Epithelial cell of esophagus (primary cell): ENCODE results near the gene CADM4.
A peak's percentile ranks its signal among the peaks of the same experiment; 100 is the strongest.

ENCODE experiments used
- DNase-seq: peaks from one replicate; pipeline ENCODE4 v3.0.0; 2010; ENCODE audit warnings: low read depth
- H3K4me3 ChIP-seq: 2 replicates; pipeline ENCODE4 v1.5.1; 2011; ENCODE audit warnings: mild to moderate bottlenecking, low read length, control low read depth
- TF ChIP-seq, protein P1 (sequence below): IDR thresholded peaks from 2 replicates; pipeline ENCODE4 v1.5.1; 2011; ENCODE audit warnings: low read depth, mild to moderate bottlenecking, low read length, control low read depth, inconsistent platforms; ENCODE audit not compliant: insufficient read depth; ENCODE audit errors: missing control alignments

CADM4 gene

DNA sequence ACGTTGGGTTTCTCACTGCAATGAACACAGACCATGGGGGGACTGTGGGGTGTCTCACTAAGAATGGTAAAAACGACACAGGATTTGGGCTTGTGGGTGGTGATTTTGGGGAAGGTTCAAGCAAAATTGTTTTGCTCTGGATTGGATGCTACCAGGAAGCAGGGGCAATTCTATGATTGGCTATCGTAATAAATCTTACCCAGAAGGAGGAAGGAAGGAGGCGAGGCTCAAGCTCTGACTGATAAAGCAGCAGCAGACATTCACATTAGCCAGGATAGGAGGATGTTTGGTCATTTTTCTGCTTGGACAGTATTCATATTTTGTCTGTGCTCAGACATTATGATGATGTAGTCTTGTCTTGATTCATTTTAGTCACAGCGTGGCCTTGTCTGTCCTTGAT, 41.8 kb downstream of the CADM4 start:
- DNase-seq = no peak
- TF ChIP-seq, protein P1, sequence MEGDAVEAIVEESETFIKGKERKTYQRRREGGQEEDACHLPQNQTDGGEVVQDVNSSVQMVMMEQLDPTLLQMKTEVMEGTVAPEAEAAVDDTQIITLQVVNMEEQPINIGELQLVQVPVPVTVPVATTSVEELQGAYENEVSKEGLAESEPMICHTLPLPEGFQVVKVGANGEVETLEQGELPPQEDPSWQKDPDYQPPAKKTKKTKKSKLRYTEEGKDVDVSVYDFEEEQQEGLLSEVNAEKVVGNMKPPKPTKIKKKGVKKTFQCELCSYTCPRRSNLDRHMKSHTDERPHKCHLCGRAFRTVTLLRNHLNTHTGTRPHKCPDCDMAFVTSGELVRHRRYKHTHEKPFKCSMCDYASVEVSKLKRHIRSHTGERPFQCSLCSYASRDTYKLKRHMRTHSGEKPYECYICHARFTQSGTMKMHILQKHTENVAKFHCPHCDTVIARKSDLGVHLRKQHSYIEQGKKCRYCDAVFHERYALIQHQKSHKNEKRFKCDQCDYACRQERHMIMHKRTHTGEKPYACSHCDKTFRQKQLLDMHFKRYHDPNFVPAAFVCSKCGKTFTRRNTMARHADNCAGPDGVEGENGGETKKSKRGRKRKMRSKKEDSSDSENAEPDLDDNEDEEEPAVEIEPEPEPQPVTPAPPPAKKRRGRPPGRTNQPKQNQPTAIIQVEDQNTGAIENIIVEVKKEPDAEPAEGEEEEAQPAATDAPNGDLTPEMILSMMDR = no peak
- peak overlapping the region; percentile 59 for H3K4me3 ChIP-seq

DNA sequence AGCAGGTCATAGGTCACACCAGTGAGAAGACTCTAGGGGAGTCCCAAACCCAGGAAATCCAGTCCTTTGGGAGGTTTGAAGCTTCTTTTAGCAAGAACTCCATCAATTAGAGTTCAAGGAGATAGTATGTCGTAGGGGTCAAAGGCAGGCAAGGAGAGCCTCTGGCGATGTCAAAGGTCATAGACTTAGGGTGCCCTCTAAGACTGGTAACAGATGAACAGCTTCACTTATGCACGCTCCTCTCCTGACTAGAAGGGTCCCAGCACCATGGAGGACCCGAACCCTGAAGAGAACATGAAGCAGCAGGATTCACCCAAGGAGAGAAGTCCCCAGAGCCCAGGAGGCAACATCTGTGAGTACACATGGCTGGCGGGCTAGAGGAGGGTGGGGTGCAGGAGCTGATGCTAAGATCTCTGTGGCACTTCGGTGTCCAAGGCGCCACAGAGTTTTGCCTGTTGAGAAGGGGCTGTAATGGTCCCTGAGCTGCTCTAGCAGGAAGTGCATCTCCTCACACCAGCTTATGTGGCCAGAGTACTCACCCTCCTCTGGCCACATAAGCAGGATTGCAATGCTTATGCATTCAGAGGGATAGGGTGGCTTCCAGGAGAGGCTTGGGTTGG, 42.7 kb downstream of the CADM4 start:
- TF ChIP-seq, protein P1 = no peak
- no peak for DNase-seq

DNA sequence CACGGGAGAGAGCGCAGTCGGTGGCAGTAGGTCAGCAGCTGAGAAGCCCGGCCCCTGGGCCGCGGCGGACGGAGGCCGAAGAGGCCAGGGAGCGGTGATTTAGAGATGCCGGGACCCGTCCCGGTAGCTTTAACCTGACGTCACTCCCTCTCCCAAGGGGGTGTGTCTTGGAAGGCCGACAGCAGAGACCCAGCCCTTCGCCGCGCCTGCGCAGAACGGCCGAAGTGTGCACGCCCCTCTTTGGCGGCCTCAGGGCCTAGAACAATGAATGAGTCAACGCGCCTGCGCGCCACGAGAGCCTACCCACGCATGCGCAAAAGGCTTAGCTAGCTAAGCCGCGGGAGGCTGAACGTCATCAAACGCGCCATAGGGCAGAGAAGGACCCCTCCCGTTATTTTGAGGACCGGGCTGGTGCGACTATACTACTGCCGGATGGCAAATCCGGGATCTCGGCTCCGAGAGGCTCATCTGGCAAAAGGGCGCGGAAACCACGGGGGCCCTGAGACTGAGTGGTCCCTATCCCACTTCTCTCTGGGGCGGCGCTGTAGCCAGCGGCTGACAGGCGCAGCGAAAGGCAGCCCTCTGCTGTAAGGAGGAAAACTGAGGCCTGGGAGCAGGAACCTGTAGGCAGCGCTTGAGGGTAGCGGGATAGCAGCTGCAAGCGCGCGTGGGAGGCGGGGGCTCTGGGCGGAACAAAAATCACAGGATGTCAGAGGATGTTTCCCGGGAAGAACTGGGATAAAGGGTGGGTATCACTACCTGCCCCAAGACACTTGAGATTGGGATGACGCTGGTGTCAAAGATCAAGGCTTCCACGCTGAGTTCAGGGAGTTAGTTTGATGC, 43.4 kb downstream of the CADM4 start, which contains the start of the genes IRGQ and ZNF576:
Gene IRGQ (minus strand): TSS at position 136 of the 843 bp plus-strand sequence. CDS start 796 bp downstream, outside the sequence.
Gene ZNF576 (plus strand): TSS at position 597 of the 843 bp plus-strand sequence. CDS start 514 bp downstream, outside the sequence.
- peak within 1 kb of the TSS; percentile 59 for H3K4me3 ChIP-seq
- TF ChIP-seq, protein P1 = no peak

More for the DNA sequence above, 42.7 kb downstream of the CADM4 start:
- H3K4me3 ChIP-seq = peak overlapping the region; percentile 59

DNA sequence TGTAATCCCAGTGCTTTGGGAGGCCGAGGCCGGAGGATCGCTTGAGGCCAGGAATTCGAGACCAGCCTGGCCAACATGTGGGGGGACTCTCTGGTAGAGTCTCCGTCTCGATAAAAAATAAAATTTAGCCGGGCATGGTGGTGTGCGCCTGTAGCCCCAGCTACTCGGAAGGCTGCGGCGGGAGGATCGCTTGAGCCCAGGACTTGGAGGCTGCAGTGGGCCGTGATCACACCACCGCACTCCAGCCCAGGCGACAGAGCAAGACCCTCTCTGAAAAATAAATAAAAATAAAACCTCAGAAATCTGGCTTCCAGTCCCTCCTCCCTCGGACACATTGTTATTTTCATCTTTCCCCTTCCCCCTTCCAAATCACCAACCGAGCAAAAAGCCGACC, 44.0 kb downstream of the CADM4 start:
- TF ChIP-seq, protein P1 = no peak
- peak overlapping the region; percentile 59 for H3K4me3 ChIP-seq
- no peak for DNase-seq

More for the DNA sequence above, 43.4 kb downstream of the CADM4 start, which contains the start of the genes IRGQ and ZNF576:
- peak; percentile 99 for DNase-seq

DNA sequence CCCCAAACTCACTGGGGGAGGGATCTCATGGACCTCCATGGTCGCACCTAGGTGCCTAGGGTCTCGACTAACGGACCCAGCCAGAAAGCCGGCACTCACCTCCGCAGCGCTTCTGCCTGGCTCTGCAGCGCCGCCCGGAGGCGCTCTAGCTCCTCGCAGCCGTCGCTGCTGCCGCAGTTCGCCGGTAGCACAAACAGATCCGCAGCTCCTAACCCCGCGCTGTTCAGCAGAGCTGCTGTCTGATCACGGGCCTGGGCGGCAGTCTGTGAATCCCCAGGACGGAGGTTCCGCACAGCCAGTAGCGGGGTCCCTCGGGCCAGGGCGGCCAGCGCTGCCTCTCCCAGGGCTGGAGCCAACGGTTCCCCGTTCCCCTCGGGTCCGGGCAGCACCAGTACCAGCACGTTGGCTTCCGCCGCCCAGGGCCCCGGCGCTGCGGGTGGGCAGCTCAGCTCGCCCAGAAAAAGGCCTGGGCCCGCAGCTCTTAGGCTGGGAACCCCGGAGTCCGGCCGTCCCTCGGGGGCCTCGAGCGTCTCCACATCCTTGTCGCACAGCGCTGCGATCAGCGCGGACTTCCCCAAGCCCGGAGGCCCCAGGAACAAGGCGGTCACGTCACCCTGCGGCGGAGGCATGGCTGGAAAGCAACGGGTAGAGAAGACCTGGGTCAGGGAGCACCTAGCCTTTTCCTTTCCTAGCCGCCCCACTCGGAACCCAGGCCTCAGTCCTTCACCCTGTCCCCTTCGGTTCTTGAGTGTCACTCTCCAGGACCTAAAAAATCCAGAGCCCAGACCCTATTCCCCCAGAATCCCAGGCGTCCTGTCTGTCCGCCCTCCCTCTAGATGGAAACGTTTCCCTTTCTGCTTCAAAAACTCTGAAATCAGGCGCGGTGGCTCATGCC, 44.7 kb downstream of the CADM4 start:
- H3K4me3 ChIP-seq = peak overlapping the region; percentile 59
- TF ChIP-seq, protein P1 = peak; percentile 90
- peak; percentile 79 for DNase-seq

DNA sequence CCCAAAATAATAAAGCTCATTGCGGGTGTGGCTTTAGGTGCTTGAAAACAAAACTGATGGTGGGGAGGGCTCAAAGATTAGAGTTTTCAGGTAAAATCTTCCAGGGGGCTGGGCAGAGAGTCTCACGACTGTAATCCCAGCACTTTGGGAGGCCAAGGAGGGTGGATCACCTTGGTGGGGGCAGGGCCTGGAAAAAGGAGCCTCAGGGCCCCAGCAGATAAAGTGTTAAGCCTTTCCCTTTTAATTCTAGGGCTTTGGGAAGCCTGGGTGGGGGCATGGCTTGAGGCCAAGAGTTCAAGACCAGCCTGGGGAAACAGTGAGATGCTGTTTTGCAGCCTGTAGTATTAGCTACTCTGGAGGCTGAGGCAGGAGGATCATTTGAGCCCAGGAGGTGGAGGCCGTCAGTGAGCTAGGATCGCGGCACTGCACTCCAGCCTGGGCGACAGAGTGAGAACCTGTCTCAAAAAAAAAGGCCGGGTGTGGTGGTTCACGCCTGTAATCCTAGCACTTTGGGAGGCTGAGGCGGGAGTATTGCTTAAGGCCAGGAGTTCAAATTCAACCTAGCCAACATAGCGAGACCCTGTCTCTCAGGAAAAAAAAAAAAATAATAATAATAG, 45.5 kb downstream of the CADM4 start:
- no peak for DNase-seq
- peak overlapping the region; percentile 59 for H3K4me3 ChIP-seq
- TF ChIP-seq, protein P1 = no peak
